Stomach smooth muscle (tissue), 2 donors: ENCODE results near the gene CPD.
"Not testable (repeated sequence)": the region's sequence is repeated elsewhere in the genome, so short reads cannot be mapped to it uniquely, and the experiment has no call there.

Source experiments
- H3K27ac ChIP-seq: one replicate; pipeline ENCODE4 v1.7.0; 2013; ENCODE audit warnings: mild to moderate bottlenecking, low read length, inconsistent platforms
- H3K27me3 ChIP-seq, 2 donors: one replicate each; pipeline ENCODE4 v1.7.0; 2013; ENCODE audit warnings: low read length in 2 of 2; ENCODE audit not compliant: insufficient read depth in 2 of 2, control insufficient read depth in 1 of 2
- H3K36me3 ChIP-seq, 2 donors: one replicate each; pipeline ENCODE4 v1.7.0; 2013; ENCODE audit warnings: low read length in 2 of 2; ENCODE audit not compliant: control insufficient read depth in 2 of 2, insufficient read depth in 2 of 2
- H3K4me1 ChIP-seq: one replicate; pipeline ENCODE4 v1.7.0; 2013; ENCODE audit warnings: low read length; ENCODE audit not compliant: control insufficient read depth, insufficient read depth
- H3K4me3 ChIP-seq, 2 donors: one replicate each; pipeline ENCODE4 v1.7.0; 2013; ENCODE audit warnings: low read length in 2 of 2
- H3K9ac ChIP-seq, 2 donors: one replicate each; pipeline ENCODE4 v1.7.0; 2013; ENCODE audit warnings: low read length in 2 of 2, mild to moderate bottlenecking in 1 of 2
- H3K9me3 ChIP-seq, 2 donors: one replicate each; pipeline ENCODE4 v1.7.0; 2013; ENCODE audit warnings: low read length in 2 of 2; ENCODE audit not compliant: control insufficient read depth in 2 of 2
- donor health status: healthy.
- donor health status: Pancreatic carcinoma.

The CPD gene

GRCh38 chr17:30410627-30411026, 31.9 kb downstream of the CPD start:
- not testable (repeated sequence) for H3K4me1 ChIP-seq, H3K36me3 ChIP-seq, H3K27me3 ChIP-seq, H3K9me3 ChIP-seq, H3K27ac ChIP-seq, H3K4me3 ChIP-seq, H3K9ac ChIP-seq

- not testable (repeated sequence) for H3K36me3 ChIP-seq, H3K9me3 ChIP-seq, H3K27ac ChIP-seq, H3K4me3 ChIP-seq, H3K4me1 ChIP-seq, H3K27me3 ChIP-seq, H3K9ac ChIP-seq
Measured at GRCh38 chr17:30412008-30412496, 33.3 kb downstream of the CPD start.

GRCh38 chr17:30413109-30413508, 34.4 kb downstream of the CPD start:
- Histone ChIP-seq H3K27ac (no peak overlapping the region), H3K9ac (no peak overlapping the region), H3K4me3 (no peak overlapping the region), H3K4me1 (no peaks in the 10 kb centered on the region), H3K27me3 (no peaks in the 10 kb centered on the region), H3K9me3 (no peaks in the 10 kb centered on the region), H3K36me3 (no peaks in the 10 kb centered on the region)

DNA sequence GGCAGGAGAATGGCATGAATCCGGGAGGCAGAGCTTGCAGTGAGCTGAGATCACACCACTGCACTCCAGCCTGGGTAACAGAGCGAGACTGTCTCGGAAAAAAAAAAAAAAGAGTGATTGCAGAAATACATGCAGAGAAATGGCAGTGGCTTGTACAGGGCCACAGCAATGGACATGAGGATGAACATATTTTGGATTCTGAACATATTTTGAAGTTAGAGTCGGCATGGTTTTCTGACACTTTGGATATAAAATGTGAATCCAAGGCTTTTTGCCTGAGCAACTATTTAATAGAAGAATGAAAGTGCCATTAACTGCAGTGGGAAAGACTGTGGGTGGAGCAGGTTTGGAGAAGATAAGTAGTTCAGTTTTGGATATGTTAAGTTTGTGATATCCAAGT, 35.8 kb downstream of the CPD start:
- Histone ChIP-seq H3K9me3 (no peaks in the 10 kb centered on the region), H3K27me3 (no peaks in the 10 kb centered on the region), H3K4me1 (no peaks in the 10 kb centered on the region), H3K9ac (no peak overlapping the region), H3K4me3 (no peak overlapping the region), H3K36me3 (no peaks in the 10 kb centered on the region), H3K27ac (no peak overlapping the region)

DNA sequence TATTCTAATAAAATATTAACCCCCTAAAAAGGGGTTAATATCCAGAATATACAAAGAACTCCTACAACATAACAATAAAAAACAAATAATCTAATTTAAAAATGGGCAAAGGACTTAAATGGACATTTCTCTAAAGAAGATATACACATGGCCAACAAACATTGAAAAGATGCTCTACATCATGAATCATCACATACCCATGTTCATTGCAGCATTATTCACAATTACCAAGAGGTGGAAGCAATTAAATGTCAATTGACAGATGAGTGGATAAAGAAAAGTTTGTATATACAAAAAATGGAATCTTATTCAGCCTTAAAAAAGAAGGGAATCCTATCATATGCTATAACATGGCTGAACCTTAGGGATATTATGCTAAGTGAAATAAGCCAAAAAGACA, 36.8 kb downstream of the CPD start:
- H3K36me3 ChIP-seq, result no peaks in the 10 kb centered on the region
- H3K9me3 ChIP-seq, result no peaks in the 10 kb centered on the region

GRCh38 chr17:30418070-30418469, 39.3 kb downstream of the CPD start:
- peaks cover 0 to 18% of the 10 kb centered on the region in 2 donors for H3K36me3 ChIP-seq
- H3K9me3 ChIP-seq, H3K27ac ChIP-seq, H3K4me3 ChIP-seq, H3K27me3 ChIP-seq, H3K9ac ChIP-seq, H3K4me1 ChIP-seq: not testable (repeated sequence)

More for the DNA sequence above, 36.8 kb downstream of the CPD start:
- H3K27me3 ChIP-seq, result no peaks in the 10 kb centered on the region
- H3K9ac ChIP-seq, result no peak overlapping the region
- no peak overlapping the region for H3K4me3 ChIP-seq
- no peaks in the 10 kb centered on the region for H3K4me1 ChIP-seq
- H3K27ac ChIP-seq, result no peak overlapping the region

DNA sequence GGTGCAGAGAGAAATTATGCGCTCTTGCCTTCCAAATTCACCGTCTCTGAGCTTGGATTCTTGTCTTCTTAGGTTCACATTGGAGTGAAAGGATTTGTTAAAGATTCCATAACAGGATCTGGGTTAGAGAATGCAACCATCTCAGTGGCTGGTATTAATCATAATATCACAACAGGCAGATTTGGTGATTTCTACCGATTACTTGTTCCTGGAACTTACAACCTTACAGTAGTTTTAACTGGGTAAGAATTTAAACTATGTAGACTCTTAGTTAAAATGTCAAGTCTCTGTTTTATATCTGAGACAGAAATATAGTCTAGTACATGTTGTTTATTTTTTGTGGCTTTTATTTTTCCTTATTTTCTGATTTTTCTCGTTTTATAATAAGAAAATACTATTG, 42.9 kb downstream of the CPD start:
- no peak overlapping the region for H3K9ac ChIP-seq
- H3K4me3 ChIP-seq, result no peak overlapping the region
- H3K36me3 ChIP-seq, result peaks cover 5 to 27% of the 10 kb centered on the region in 2 donors
- no peak overlapping the region for H3K27ac ChIP-seq
- no peaks in the 10 kb centered on the region for H3K9me3 ChIP-seq
- no peaks in the 10 kb centered on the region for H3K4me1 ChIP-seq
- no peaks in the 10 kb centered on the region for H3K27me3 ChIP-seq

GRCh38 chr17:30422171-30422570, 43.4 kb downstream of the CPD start:
- peaks cover 5 to 27% of the 10 kb centered on the region in 2 donors for H3K36me3 ChIP-seq

DNA sequence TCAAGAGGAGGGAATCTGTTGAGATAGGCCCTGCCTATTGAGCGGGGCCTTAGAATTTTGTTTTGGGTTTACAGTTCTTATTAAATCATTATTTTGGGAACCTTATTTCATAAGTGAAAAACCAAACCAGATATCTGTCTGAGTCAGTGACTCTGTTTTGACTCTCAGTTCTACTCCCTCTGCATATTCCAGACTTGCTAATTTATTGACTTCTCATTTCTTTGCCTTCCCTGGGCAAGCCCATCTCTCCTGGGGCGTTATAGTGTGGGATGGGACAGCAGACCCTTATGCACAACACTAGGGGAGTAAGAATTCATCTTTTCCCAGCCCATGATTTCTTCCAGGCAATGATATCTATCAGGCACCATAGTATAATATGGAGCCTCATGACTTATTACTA, 45.7 kb downstream of the CPD start:
- Histone ChIP-seq H3K9me3 (no peaks in the 10 kb centered on the region), H3K27ac (no peak overlapping the region), H3K4me1 (no peaks in the 10 kb centered on the region), H3K27me3 (no peaks in the 10 kb centered on the region), H3K36me3 (peaks cover 5 to 30% of the 10 kb centered on the region in 2 donors), H3K9ac (no peak overlapping the region), H3K4me3 (no peak overlapping the region)

More at GRCh38 chr17:30422171-30422570, 43.4 kb downstream of the CPD start:
- H3K9ac ChIP-seq, result no peak overlapping the region
- H3K4me1 ChIP-seq, result no peaks in the 10 kb centered on the region
- H3K27ac ChIP-seq, result no peak overlapping the region
- no peak overlapping the region for H3K4me3 ChIP-seq
- H3K27me3 ChIP-seq, result no peaks in the 10 kb centered on the region
- H3K9me3 ChIP-seq, result no peaks in the 10 kb centered on the region

GRCh38 chr17:30426292-30426691, 47.6 kb downstream of the CPD start:
- Histone ChIP-seq H3K4me1 (no peaks in the 10 kb centered on the region), H3K4me3 (no peak overlapping the region), H3K9ac (no peak overlapping the region), H3K9me3 (no peaks in the 10 kb centered on the region), H3K27me3 (no peaks in the 10 kb centered on the region), H3K27ac (no peak overlapping the region), H3K36me3 (peaks cover 5 to 27% of the 10 kb centered on the region in 2 donors)

DNA sequence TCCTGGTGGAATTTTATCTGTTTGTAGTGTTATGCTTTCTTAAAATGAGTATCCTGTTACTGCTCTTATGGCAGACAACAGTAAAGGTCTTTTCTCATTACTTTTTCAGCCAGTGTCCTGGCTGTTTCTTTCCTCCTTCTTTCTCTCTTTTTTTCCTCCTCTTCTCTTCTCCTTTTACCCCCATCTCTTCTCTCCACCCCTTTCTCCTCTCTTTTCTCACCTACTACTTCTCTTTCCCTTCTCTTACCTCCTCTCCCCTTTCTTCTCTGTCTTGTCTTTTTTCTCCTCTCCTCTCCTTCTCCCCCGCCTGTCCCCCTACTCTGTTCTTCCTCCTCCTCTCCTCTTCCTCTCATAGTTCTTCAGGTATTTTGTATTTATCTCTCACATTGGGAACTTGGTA, 48.9 kb downstream of the CPD start:
- Histone ChIP-seq H3K9me3 (no peaks in the 10 kb centered on the region), H3K4me3 (no peak overlapping the region), H3K4me1 (no peaks in the 10 kb centered on the region), H3K27ac (no peak overlapping the region), H3K9ac (no peak overlapping the region), H3K27me3 (no peaks in the 10 kb centered on the region), H3K36me3 (peaks cover 8 to 16% of the 10 kb centered on the region in 2 donors)
